Muscle layer of duodenum (tissue), 2 donors: ENCODE measurements around the gene CDC14B.

Experiments used
- H3K27ac ChIP-seq: one replicate; pipeline ENCODE4 v1.7.0; 2013; ENCODE audit warnings: mild to moderate bottlenecking, low read length
- H3K27me3 ChIP-seq: one replicate; pipeline ENCODE4 v1.7.0; 2013; ENCODE audit warnings: low read depth, mild to moderate bottlenecking, control low read depth, low read length
- H3K36me3 ChIP-seq, 2 donors: one replicate each; pipeline ENCODE4 v1.7.0; 2013; ENCODE audit warnings: low read length in 2 of 2, control low read depth in 1 of 2, mild to moderate bottlenecking in 1 of 2; ENCODE audit not compliant: insufficient read depth in 2 of 2, control insufficient read depth in 1 of 2
- H3K4me1 ChIP-seq, 2 donors: one replicate each; pipeline ENCODE4 v1.7.0; 2013; ENCODE audit warnings: low read length in 2 of 2, mild to moderate bottlenecking in 2 of 2, control low read depth in 1 of 2, moderate library complexity in 1 of 2; ENCODE audit not compliant: insufficient read depth in 2 of 2, control insufficient read depth in 1 of 2
- H3K4me3 ChIP-seq, 2 donors: one replicate each; pipeline ENCODE4 v1.7.0; 2013; ENCODE audit warnings: low read length in 2 of 2, low read depth in 1 of 2, mild to moderate bottlenecking in 1 of 2
- H3K9me3 ChIP-seq, 2 donors: one replicate each; pipeline ENCODE4 v1.7.0; 2013; ENCODE audit warnings: low read length in 2 of 2, control low read depth in 1 of 2, mild to moderate bottlenecking in 1 of 2; ENCODE audit not compliant: control insufficient read depth in 1 of 2
- donor health status: healthy.

The CDC14B gene

DNA sequence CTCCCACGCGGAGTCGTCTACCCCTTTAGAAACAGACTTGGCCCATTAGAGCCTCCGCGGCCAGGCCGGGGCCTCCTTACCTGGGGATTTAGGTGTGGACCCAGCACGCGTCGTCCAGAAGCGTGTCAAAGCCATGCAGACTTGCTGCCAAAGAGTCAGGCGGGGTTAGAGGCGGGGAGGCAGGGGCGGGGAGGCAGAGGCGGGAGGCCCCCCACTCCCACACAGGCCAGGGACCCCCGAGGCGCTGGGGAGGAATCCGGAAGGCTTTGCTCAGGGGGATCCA is 122.6 kb downstream of the CDC14B start:
- H3K36me3 ChIP-seq = peaks cover 0 to 8% of the 10 kb centered on the region in 2 donors
- H3K27me3 ChIP-seq = no peaks in the 10 kb centered on the region
- no peaks in the 10 kb centered on the region for H3K4me1 ChIP-seq
- no peak overlapping the region for H3K27ac ChIP-seq
- no peaks in the 10 kb centered on the region for H3K9me3 ChIP-seq
- no peak overlapping the region for H3K4me3 ChIP-seq

DNA sequence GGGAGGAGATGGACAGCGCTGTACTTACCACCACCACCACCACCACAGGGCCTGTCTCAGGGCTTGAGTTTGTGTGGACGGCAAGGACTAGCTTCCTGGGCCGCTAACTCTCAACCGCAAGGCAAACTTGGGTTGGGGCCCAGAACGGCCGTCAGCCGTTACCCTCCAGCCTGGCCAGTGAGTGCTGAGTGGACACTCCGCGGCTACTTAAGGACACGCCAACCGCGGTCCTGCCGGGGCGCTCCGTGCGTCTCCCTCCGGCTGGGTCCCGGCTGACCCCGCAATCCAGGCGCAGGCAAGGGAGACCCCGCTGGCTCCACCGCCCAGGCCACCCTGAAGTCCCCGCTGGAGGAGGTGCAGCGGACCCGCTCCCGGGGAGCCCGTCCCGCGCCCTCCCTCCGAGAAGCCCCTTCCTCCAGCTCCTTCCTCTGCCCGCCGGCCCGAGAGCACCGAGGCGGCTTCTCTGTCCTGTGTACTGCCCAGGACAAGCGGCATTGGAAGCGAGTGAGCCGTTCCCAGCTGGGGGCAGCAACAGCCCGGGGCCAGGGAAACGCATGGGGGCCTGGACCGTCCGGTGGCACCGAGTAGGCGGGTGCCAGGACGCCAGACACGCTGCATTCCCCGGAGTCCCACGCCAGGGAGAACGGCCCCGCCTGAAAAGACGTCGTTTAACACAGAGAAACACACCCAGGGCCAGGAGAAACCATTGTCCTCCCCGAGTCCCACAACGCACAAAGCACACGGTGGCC is 123.1 kb downstream of the CDC14B start:
- H3K27me3 ChIP-seq = no peaks in the 10 kb centered on the region
- no peak overlapping the region for H3K27ac ChIP-seq
- H3K9me3 ChIP-seq = no peaks in the 10 kb centered on the region
- no peak overlapping the region for H3K4me3 ChIP-seq
- H3K4me1 ChIP-seq = no peaks in the 10 kb centered on the region
- peaks cover 0 to 13% of the 10 kb centered on the region in 2 donors for H3K36me3 ChIP-seq

DNA sequence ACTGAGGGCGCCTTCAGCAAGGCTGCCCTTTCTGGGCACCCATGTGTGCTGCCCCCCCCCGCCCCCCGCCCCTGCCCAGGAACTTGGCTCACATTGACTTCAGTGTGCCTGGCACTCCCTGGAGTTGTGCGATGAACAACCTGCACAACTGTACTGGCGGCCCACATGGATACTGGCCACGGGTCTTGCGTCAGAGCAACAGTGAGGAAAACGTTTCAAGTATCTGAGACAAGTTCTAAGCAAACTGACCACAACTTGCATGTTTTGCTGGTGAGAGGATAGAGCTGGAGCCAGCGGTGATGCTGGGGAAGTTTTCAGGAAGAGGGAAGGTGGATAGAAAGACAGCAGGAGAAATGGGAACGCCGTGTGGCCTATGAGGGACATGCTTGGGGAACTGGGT is 124.3 kb downstream of the CDC14B start:
- H3K9me3 ChIP-seq = no peaks in the 10 kb centered on the region
- H3K4me1 ChIP-seq = no peaks in the 10 kb centered on the region
- no peak overlapping the region for H3K4me3 ChIP-seq
- peaks cover 0 to 21% of the 10 kb centered on the region in 2 donors for H3K36me3 ChIP-seq
- no peaks in the 10 kb centered on the region for H3K27me3 ChIP-seq
- no peak overlapping the region for H3K27ac ChIP-seq

DNA sequence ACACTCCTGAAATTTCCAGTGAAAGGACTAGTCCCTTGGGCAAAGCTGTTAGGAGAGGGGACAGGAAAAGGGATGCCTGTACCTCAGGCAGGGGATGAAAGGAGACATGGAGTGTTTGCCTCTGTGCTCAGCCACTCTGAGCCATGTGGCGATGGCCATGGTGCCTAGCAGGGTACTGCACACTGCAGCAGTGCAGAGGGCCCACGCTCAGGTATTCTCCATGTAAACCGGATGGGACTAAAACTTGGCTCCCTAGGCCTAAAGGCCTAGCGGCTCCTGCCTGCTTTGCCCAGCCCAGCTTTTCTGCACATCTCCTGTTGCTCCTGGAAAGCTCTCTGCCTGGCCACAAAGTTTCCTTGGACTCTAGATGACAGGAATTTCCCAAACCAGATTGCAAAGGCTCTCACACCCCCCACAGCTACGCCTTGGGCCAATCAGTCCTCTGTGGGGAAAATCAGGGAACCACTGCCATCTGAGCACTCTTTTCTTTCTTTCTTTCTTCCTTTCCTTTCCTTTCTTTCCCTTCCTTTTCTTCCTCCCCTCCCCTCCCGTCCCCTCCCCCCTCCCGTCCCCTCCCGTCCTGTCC is 125.3 kb downstream of the CDC14B start:
- Histone ChIP-seq H3K27me3 (no peaks in the 10 kb centered on the region), H3K27ac (no peak overlapping the region), H3K36me3 (peaks cover 7 to 25% of the 10 kb centered on the region in 2 donors), H3K4me1 (no peaks in the 10 kb centered on the region), H3K9me3 (no peaks in the 10 kb centered on the region), H3K4me3 (no peak overlapping the region)

DNA sequence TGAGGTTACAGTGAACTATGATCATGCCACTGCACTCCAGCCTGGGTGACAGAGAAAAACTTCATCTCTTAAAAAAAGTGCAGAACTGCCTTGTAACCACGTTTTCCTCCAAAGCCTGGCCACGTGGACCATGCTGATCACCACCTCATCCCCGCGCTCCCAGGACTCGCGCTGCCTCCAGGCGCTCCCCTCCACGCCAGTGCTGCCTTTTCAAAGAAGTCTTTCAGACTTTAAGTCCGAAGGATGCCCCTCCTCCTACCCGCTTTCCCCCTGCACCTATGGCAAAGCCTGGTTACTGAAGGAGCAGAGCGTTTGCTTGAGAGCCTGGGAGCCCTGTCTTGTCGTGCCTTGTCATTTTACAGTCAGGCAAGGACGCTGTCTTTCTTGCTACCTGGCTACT is 125.9 kb downstream of the CDC14B start:
- H3K36me3 ChIP-seq = peaks cover 7 to 29% of the 10 kb centered on the region in 2 donors
- no peaks in the 10 kb centered on the region for H3K4me1 ChIP-seq
- no peak overlapping the region for H3K4me3 ChIP-seq
- no peak overlapping the region for H3K27ac ChIP-seq
- no peaks in the 10 kb centered on the region for H3K27me3 ChIP-seq
- no peaks in the 10 kb centered on the region for H3K9me3 ChIP-seq

DNA sequence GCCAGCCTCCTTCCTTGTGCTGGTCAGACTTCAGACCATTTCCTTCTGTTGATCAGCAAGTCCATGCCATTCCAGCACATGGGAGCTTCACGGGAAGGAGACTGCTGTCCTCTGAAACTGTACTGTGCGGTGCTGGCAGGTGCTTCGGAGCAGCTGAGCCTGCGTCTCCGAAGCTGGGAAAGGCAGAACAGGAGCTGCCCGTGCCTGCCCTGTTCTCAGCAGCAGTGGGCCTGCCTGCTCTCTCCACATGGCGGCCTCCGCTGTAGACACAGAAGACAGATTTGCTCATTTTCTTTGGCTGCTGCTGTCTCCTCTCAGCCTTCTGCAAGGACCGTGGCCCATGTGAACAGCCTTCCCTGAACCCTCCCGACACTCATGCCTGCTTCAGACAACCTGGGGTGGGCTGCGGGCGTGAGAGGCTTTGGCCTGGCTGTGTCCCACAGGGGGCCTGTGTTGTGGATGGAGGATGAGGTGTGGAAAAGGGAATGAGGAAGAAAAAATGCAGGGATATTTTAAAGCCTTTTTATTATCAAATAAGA is 126.6 kb downstream of the CDC14B start:
- H3K27me3 ChIP-seq = no peaks in the 10 kb centered on the region
- no peak overlapping the region for H3K27ac ChIP-seq
- no peak overlapping the region for H3K4me3 ChIP-seq

DNA sequence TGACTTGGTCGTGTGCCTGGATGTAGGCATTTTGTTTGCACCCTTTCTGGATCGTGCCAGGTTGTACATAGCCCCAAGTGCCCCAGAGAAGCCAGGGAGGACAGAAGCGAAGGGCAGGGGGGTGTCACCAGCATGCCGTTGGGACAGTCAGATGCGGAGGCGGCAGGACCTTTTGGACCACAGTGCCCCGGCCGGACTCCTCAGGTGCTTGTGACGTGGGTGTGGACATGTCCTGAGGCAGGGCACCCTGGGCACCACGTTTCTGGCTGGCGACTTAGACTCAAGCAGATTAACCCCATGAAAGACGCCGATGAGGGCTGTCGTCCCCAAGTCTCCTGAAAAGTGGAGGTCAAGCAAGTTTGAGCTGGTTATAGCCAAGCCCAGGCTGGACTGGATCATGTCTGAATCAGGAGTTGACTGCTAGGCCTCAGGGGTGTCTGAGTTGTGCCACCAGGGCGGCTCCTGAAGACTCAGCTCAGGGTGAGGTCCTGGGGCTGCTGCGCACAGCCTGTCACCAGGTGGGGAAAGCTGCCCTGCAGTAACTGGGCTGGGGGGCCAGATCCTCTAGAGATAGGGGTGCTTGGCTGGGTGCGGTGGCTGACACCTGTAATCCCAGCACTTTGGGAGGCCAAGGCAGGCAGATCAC is 127.6 kb downstream of the CDC14B start:
- H3K36me3 ChIP-seq = peaks cover 7 to 36% of the 10 kb centered on the region in 2 donors
- no peaks in the 10 kb centered on the region for H3K27me3 ChIP-seq
- no peak overlapping the region for H3K4me3 ChIP-seq
- peaks cover 0 to 4% of the 10 kb centered on the region in 2 donors for H3K4me1 ChIP-seq
- no peaks in the 10 kb centered on the region for H3K9me3 ChIP-seq
- no peak overlapping the region for H3K27ac ChIP-seq

More for the DNA sequence above, 126.6 kb downstream of the CDC14B start:
- Histone ChIP-seq H3K4me1 (no peaks in the 10 kb centered on the region), H3K9me3 (no peaks in the 10 kb centered on the region), H3K36me3 (peaks cover 7 to 36% of the 10 kb centered on the region in 2 donors)

DNA sequence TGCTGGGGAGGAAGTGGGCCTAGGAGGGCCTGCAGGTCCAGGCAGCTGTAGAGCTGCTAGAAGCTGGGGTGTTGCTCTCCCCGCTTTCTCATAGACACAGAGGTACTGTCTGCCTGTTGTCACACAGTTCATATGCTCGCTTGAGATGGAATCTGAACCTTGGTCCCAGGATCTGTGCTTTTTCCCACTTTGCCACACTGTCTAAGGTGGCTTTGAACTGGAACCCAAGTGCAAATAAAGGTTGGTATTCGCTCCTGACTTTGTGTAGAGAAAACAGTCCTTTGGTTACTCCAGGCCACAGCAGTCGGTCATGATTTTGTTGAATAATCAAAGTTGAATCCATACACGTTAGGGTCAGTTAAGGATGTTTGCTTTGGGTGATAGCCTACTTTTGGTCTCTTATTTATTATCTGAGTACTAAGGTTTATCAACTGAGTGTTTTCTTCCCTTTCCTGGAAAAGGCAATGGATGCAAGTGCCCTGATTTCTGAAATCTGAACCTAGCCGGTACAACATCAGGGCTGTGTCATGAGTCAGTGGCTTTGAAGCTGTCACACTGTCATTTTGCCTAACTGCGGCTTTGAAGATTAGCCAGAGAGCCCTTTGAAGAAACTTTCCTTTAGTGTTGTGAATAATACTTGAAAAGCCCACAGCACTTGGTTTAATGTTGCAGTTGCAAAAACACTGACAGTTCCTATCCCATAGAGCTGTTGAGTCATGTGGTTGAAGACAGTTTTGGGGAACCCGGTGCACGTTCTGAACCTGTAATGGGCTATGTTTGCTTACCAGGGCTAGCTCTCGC is 128.4 kb downstream of the CDC14B start:
- Histone ChIP-seq H3K27ac (no peak overlapping the region), H3K4me1 (peaks cover 0 to 8% of the 10 kb centered on the region in 2 donors), H3K36me3 (peaks cover 7 to 36% of the 10 kb centered on the region in 2 donors), H3K9me3 (no peaks in the 10 kb centered on the region), H3K27me3 (no peaks in the 10 kb centered on the region), H3K4me3 (no peak overlapping the region)

DNA sequence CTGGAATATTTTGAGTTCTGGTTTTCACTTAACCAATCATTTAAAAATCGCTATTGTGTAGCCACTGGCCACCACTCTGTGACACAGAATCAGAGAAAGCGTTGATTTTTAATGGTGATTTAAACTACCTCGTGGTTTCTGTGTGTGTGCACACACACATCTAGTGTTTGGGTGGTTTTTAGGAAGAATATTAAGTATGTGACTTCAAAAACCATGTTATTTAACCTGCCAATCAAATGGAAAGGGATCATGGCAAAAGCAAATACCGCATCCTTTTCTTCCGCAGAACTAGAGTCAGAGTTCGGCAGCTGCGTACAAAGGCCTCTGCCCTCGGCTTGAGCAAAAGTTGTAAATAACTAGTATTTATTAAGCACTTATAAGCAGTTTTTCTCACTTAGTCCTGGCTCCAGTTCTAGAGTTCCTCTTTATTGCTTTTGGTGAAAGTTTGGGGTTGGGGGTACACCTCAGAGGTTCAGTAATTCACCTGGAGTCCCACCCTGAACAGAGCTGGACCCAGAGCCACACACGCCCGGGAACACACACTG is 129.0 kb downstream of the CDC14B start:
- Histone ChIP-seq H3K36me3 (peaks cover 7 to 36% of the 10 kb centered on the region in 2 donors), H3K4me1 (peaks cover 0 to 14% of the 10 kb centered on the region in 2 donors), H3K27me3 (no peaks in the 10 kb centered on the region), H3K27ac (no peak overlapping the region), H3K9me3 (no peaks in the 10 kb centered on the region), H3K4me3 (no peak overlapping the region)

DNA sequence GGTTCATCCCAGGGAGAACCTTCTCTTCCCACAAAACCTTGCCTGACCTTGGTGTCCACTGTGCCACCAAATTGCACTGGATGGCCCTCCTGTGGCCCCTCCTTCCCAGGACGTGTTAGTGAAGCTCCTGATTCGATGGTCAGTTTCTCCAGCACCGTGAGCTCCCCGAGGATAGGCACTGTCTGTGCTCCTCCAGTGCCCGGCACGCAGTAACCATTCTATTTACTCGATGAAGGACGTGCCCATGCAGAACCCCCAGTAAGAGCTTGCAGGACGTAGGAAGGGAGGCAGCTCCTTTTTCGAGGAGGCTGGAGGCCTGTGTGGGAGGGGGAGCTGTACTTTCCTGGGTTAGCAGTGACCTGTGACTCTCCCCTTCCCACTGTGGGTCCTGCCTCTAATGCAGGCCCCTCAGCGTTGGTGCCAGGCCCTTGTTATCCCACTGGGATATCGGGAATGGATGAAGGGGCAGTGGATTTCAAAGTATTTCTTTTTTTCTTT is 130.1 kb downstream of the CDC14B start:
- H3K27me3 ChIP-seq = no peaks in the 10 kb centered on the region
- no peak overlapping the region for H3K4me3 ChIP-seq
- peaks cover 0 to 14% of the 10 kb centered on the region in 2 donors for H3K4me1 ChIP-seq
- H3K27ac ChIP-seq = no peak overlapping the region
- H3K9me3 ChIP-seq = no peaks in the 10 kb centered on the region
- H3K36me3 ChIP-seq = peaks cover 7 to 36% of the 10 kb centered on the region in 2 donors
